Measurements from ENCODE around the gene EVA1A.
"Not testable (repeated sequence)": the region's sequence is repeated elsewhere in the genome, so short reads cannot be mapped to it uniquely, and the experiment has no call there.

Gene EVA1A

DNA sequence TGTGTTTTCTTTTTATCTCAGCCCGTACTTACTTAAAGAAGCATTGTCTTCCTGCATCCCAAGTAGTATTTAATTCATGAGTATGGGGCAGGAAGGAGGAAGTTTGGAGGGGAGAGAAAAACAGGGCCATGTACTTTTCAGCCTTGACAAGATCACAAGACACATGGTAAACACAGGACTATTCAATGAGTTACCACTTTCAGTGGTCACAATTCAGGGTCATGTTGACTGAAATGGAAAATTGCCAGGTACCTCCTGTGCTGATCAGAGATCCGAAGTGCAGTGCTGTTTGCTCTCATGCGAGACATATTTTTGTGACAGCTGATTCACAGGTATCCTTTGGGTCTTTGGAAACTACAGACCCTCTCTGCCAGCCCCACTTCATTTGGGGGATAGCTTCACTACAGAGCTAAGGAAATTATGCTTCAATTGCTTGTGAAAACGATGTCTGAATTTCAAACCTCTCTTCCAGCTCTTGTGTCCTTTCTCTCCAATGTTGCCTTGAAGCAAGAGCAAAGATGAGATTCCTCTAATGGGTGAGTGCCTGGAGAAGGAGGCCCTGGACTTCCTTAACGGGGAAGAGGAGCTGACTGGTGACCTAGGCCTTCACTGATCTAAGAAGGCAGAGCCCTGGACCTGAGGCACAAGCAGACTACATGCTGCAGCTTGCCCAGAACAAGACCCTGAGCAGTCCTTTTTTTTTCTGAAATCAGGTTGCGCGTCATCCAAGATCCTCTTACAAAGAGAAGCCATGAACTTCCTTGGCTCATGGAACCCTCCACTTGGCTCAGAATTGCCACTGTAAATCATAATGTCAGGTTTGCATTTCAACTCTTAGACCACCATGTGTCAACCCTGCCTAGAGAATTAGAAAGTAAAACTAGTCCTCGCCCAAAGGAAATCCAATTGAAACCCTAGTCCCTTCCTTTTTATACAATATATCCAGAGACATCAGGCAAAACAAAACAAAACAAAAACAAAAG lies 44.1 kb downstream of the EVA1A start:
- peak; percentile 20 for DNase-seq (ENCODE audit: low spot score)

DNA sequence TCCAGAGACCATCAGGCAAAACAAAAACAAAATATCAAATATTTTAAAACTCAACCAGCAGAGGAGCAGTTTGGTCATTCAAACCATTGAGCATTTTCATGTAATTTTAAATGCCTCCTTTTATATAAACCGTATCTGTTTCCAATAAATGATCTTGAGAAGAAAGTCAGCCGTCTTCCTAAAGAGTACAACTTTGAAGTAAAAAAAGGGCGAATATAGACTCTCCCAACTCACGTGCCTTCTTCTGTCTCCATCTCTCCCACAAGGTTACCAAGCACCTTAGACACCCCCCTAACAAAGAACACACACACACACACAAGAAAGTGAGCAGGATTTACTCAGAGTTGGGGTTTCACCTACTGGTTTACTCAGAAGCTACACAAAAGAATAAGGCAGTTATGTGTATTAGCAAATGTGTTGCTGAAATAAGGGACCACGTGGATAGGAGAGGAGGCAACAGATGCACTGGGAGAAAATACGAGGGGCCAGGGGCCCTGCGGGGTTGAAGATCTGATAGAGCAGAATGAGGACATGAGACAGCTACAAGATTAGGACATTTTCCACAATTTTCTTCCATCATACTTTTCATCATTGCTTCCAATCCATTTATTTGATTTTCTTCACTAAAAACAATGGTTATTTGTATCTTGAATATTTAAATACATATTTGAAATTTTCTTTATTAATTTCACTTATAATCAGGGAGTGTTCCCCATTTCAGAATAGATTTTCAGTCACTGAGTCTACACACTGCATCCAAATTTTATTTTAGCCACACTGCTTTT lies 45.0 kb downstream of the EVA1A start:
- no peak for DNase-seq (ENCODE audit: low spot score)

DNA sequence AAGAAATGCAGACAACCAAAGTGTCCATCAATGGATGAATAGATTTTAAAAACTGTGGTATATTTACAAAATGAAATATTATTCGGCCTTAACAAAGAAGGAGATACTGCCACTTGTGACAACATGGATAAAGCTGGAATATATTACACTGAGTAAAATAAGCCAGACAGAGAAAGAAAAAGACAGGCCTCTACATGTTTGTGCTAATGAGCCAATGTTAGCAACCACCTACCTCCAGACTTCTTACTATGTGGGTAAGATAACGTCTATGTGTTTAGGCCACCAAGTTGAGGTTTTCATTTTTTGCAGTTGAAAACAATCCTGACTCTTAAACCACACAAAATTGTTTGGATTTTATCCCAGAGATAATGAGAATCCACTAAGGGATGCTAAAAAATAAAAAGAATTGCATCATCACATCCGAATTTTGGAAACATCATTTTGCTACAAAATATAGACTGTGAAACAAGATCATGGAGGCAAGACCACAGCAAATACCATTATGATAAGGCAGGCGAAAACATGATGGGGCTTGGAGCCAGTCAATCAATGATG lies 47.0 kb downstream of the EVA1A start:
- DNase-seq (ENCODE audit: low spot score), result no peak

GRCh38 chr2:75512455-75513212 lies 48.1 kb downstream of the EVA1A start:
- DNase-seq (ENCODE audit: low spot score), result no peak

- DNase-seq (ENCODE audit: low spot score), result no peak
Observed at GRCh38 chr2:75506101-75506697, 54.5 kb downstream of the EVA1A start.

DNA sequence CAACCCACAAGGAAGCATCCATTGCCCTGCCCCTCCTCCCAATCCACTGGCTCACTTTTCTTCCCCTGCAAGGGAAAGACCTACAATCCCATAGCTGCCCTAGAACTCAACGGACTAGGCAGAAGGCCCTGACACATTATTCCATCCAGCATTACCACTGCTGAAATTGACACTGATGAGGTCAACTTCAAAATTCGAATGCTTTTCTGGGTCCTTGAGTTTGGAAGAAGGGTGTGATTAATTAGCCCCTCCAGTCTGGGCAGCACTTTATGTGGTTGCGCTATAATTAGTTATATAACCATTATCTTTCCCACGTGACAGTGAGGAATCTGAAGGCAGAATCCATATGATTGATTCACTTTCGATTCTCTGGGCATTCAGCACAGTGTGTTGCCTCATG lies 55.7 kb downstream of the EVA1A start:
- DNase-seq (ENCODE audit: low spot score), result no peak

GRCh38 chr2:75503048-75503607 lies 57.6 kb downstream of the EVA1A start:
- DNase-seq (ENCODE audit: low spot score), result peak; percentile 90

DNA sequence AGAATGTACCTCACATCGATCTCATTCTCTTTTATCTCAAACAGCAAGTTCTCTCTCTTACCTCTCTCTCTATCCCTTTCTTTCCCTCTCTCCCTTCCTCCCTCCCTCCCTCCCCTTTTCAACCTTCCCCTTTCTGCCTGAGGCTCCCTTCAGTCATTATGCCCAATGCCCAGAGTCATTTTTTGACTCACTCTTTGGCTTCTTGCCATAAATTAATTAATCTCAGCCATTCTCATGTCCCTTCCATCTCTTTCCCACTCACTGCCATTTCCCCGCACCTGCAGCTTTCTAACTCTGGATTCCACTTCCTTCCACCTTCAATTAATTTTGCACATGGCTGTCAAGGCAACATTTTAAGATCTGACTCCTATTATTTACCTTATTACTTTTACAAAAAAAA lies 60.1 kb downstream of the EVA1A start:
- peak; percentile 55 for DNase-seq (ENCODE audit: low spot score)

DNA sequence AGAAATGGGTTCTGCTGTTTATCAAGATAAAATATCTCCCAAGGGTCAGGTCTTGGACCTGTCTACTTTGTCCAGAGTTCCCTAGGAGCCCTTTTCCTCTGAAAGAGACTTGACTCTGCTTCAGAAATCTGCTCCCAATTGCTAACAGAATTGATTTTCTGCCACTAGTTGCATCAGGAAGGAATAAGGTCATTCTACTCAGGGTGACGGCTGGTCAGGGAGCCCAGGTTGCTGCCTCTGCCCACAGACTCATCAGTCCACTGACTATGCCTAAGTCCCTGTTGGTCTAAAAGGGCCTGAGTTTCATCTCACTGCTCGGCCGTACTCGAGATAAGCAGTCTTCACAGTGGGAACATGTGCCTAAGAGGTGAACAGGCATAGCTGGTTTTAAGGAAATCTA lies 61.2 kb downstream of the EVA1A start:
- no peak for DNase-seq (ENCODE audit: low spot score)

DNA sequence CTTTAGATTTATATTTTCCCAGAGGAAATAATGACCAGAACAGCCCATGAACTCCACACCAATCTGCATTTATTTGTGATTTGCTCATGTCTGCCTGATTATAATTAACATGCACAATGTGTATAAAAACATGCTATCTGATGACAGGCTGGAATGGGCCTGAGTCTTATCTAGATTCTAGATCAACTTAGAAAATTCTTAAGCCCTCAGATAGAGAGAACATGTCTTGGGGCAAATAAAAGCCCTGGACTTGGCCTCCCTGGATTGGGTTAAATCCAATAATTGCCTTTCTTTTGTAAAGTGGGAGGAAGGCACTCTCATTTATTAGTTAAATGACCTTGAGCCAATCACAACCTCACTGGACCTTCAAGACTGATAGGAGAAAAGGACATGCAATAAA lies 61.8 kb downstream of the EVA1A start:
- no peak for DNase-seq (ENCODE audit: low spot score)

DNA sequence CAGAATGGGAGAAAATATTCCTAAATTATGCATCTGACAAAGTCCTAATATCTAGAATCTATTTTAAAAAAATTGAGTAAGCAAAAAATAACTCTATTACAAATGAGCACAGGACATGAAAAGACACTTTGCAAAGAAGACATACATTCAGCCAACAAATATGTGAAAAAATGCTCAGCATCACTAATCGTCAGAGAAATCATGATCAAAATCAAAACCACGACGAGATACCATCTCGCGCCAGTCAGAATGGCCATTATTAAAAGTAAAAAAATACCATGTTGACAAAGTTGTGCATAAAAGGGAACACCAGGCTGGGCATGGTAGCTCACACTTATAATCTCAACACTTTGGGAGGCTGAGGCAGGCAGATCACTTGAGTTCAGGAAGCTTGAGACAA lies 63.5 kb downstream of the EVA1A start:
- no peak for DNase-seq (ENCODE audit: low spot score)

GRCh38 chr2:75495862-75496261 lies 64.9 kb downstream of the EVA1A start:
- no peak for DNase-seq (ENCODE audit: low spot score)

GRCh38 chr2:75494137-75494769 lies 66.5 kb downstream of the EVA1A start:
- DNase-seq (ENCODE audit: low spot score), result peak; percentile 32

DNA sequence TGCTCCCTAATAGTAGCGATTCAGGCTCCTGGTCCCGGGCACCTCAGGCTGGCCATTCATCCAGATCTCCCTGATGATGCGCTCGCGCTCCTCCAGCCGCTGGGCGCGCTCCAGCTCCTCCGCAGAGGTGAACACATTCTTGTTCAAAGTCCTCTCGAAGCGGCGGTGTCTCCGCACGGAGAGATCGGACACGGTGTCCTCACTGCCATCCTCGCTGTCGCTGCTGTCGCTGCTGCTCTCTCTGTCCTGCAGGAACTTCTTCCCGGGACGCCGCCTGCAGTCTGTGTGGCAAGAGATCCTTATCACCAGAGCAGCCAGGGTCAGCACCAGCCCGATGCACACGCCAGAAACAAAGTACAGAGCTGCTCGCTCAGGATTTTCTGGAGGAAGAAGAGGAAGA lies 67.5 kb downstream of the EVA1A start:
- no peak for DNase-seq (ENCODE audit: low spot score)

DNA sequence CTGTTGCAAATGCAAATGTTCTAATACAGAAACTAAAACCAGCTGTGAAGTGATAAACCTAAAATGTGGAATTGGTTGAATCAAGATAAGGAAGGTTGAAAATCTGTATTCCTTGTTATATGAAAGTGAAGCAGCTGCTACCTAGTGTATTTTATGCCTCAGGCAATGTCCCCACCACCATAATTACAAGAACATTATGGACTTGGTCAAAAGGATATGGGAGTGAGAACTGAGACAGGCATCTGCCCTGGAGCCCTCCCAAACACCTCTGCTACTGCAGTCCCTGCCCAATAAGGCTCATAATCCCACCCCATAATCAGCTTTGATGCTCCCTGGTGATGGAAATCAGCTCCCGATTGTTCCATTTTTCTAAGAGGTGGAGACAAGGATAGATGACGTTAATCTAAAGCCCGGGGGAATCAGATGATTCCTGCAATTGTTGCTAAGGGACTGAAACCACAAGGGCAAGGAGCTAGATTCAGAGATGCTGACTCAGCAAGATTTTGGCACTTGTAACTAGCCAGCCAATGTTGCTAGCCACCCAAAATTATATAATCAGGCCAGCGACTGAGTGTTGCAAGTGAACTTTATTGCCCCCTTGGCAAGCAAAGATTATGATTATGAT lies 69.5 kb downstream of the EVA1A start:
- no peak for DNase-seq (ENCODE audit: low spot score)

DNA sequence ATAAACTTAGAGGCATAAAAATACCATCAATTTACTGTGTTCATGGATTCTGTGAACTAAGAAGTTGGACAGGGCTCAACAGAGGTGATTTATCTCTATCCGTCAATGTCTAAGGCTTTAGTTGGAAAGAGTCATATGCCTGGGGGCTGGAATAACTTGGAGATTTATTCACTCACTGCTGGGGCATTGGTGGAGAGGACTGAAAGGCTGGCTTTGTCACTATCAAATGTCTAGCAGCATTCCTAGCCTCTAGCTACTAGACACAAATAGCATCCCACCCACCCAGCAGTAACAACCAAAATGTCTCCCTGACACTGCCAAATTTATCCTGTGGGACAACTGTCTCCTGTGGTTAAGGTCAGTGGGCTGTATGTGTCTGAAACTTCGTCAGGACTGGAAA lies 71.0 kb downstream of the EVA1A start:
- DNase-seq (ENCODE audit: low spot score), result no peak

GRCh38 chr2:75488157-75488556 lies 72.6 kb downstream of the EVA1A start:
- no peak for DNase-seq (ENCODE audit: low spot score)

GRCh38 chr2:75486735-75487134 lies 74.0 kb downstream of the EVA1A start:
- not testable (repeated sequence) for DNase-seq (ENCODE audit: low spot score)

DNA sequence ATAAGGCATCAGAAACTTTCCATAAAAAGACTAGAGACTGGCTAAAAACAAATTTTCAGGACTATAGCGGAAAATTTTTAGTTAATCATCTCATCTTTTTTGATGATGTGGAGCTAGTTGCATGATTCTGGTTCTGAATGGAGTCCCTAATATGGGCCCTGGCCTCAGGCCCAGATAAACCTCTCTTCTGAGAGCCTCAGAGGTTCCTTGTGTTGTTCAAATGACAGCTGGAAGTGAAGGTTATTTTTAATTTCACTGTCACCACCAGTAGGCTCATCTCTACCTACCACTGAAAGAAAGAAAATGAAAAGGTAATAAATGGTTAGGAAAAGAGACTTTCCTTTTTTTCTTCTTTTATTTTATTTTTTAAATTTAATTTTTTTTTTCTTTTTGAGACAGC lies 75.9 kb downstream of the EVA1A start:
- no peak for DNase-seq (ENCODE audit: low spot score)

- no peak for DNase-seq (ENCODE audit: low spot score)
Observed at GRCh38 chr2:75483878-75484277, 76.9 kb downstream of the EVA1A start.

Data from kidney tubule cell (primary cell).